ENCODE results near the gene PPM1A. TPM values are rescaled to one million over a fixed set of nuclear protein-coding genes. Genes with fewer than 3 reads are reported as not detected.

The PPM1A gene
- total RNA-seq, 1 experiment from 2014 or later = 69.3 TPM

GRCh38 chr14:60257865-60258264, 8.8 kb downstream of the PPM1A start:
- H3K36me3 ChIP-seq (ENCODE audit: low read depth, low read length) = no peaks in the 10 kb centered on the region
- H3K9me3 ChIP-seq (ENCODE audit: low read length) = no peaks in the 10 kb centered on the region
- H3K4me2 ChIP-seq (ENCODE audit: low read length) = no peak overlapping the region
- ChIA-PET POLR2A (ENCODE audit: unreplicated experiment) (interaction anchor here (0.6 kb wide), 1 partner anchor 9 kb away, joined by 3 read pairs; no protein-coding TSS in a partner anchor), CTCF (no interaction called here)
- no peak for TF ChIP-seq EZH2phosphoT487 (IDR thresholded peaks at IDR 0.05; ENCODE audit: borderline replicate concordance, low read length)
- TF ChIP-seq CTCF (conservative IDR thresholded peaks at IDR 0.05; ENCODE audit: low read depth, low read length) = no peak
- TF ChIP-seq EZH2 (IDR thresholded peaks at IDR 0.05; ENCODE audit: low read length, unreplicated experiment) = no peak
- BruUV-seq (replicated peaks) = no TSS peak
- H3K79me2 ChIP-seq (ENCODE audit: low read length) = peaks cover 96% of the 10 kb centered on the region
- peaks cover 46% of the 10 kb centered on the region for H4K20me1 ChIP-seq (ENCODE audit: low read length)
- H3K9me2 ChIP-seq (replicated peaks; ENCODE audit: low read length) = no peaks in the 10 kb centered on the region
- H3F3A ChIP-seq (ENCODE audit: low read length, unreplicated experiment) = no peaks in the 10 kb centered on the region
- ATAC-seq (no peak), DNase-seq (no peak)
- H3K27me3 ChIP-seq (ENCODE audit: low read length) = no peaks in the 10 kb centered on the region
- intact Hi-C loops (cut with micrococcal nuclease) = loop anchor here (10.0 kb wide), 1 partner anchor 1007 kb away; no protein-coding TSS in a partner anchor
- no peak overlapping the region for H3K9ac ChIP-seq (ENCODE audit: low read length)
- H2AFZ ChIP-seq (ENCODE audit: low read length) = no peak overlapping the region
- no peak overlapping the region for H3K4me3 ChIP-seq (ENCODE audit: low read length)
- peaks cover 15% of the 10 kb centered on the region for H3K4me1 ChIP-seq (ENCODE audit: insufficient read depth, low read length)
- H3K27ac ChIP-seq (ENCODE audit: low read length) = no peak overlapping the region

DNA sequence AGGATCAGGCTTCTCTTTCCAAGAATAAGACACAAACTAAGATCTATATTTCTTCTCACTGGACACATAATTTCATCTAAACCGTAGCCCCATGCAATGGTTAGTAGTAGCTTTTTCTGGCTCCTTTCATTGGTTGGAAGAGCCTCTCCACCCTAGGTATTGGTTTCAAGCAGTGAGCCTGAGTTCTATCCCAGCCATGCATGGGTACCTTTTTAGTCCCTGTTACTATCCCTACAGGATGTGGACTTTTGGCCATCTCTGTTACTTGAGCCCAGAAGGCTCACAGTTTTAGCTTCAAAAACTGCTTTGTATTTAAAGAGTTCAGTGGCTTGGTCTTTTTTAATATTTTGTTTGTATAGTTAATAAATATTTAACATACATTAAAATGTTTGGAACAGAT, 16.1 kb downstream of the PPM1A start:
- DNase-seq (no peak), ATAC-seq (no peak)
- Histone ChIP-seq H3K27ac (ENCODE audit: low read length) (no peak overlapping the region), H4K20me1 (ENCODE audit: low read length) (peaks cover 30% of the 10 kb centered on the region), H3K4me1 (ENCODE audit: insufficient read depth, low read length) (peaks cover 9% of the 10 kb centered on the region; the same call in 1 of the 2 replicates), H3K9me2 (replicated peaks; ENCODE audit: low read length) (no peaks in the 10 kb centered on the region), H3K4me2 (ENCODE audit: low read length) (no peak overlapping the region), H3F3A (ENCODE audit: low read length, unreplicated experiment) (no peaks in the 10 kb centered on the region), H3K79me2 (ENCODE audit: low read length) (peaks cover 91% of the 10 kb centered on the region), H3K9ac (ENCODE audit: low read length) (no peak overlapping the region), H3K4me3 (ENCODE audit: low read length) (no peak overlapping the region), H3K27me3 (ENCODE audit: low read length) (no peaks in the 10 kb centered on the region), H2AFZ (ENCODE audit: low read length) (no peak overlapping the region), H3K36me3 (ENCODE audit: low read depth, low read length) (no peaks in the 10 kb centered on the region), H3K9me3 (ENCODE audit: low read length) (no peaks in the 10 kb centered on the region)
- CTCF ChIA-PET = no interaction called here
- TF ChIP-seq EZH2phosphoT487 (IDR thresholded peaks at IDR 0.05; ENCODE audit: borderline replicate concordance, low read length) (no peak), CTCF (conservative IDR thresholded peaks at IDR 0.05; ENCODE audit: low read depth, low read length) (no peak), EZH2 (IDR thresholded peaks at IDR 0.05; ENCODE audit: low read length, unreplicated experiment) (no peak)
- no TSS peak for BruUV-seq (replicated peaks)
- intact Hi-C loops (cut with micrococcal nuclease) = loop anchor here (5.0 kb wide), 1 partner anchor 67 kb away; no protein-coding TSS in a partner anchor
- POLR2A ChIA-PET (ENCODE audit: unreplicated experiment) = no interaction called here

Data from PC-3 (cell line).